Keratinocyte (primary cell): ENCODE results near the gene P4HB.

Source experiments
- CTCF ChIP-seq, 3 experiments: IDR thresholded peaks in 1 of 3; conservative IDR thresholded peaks in 1 of 3; optimal IDR thresholded peaks in 1 of 3; 2 replicates in 2 of 3; 3 replicates in 1 of 3; pipeline versions ENCODE3 to v1.5.1; 2011; ENCODE audit warnings: low read length in 3 of 3, mild to moderate bottlenecking in 3 of 3, moderate library complexity in 2 of 3, control low read depth in 1 of 3, inconsistent platforms in 1 of 3; ENCODE audit not compliant: insufficient read depth in 2 of 3; ENCODE audit errors: extremely low read depth in 1 of 3
- EZH2 ChIP-seq: IDR thresholded peaks from one replicate; pipeline ENCODE4 v1.6.1; 2012; ENCODE audit warnings: inconsistent platforms, mild to moderate bottlenecking, low read length, moderate library complexity

DNA sequence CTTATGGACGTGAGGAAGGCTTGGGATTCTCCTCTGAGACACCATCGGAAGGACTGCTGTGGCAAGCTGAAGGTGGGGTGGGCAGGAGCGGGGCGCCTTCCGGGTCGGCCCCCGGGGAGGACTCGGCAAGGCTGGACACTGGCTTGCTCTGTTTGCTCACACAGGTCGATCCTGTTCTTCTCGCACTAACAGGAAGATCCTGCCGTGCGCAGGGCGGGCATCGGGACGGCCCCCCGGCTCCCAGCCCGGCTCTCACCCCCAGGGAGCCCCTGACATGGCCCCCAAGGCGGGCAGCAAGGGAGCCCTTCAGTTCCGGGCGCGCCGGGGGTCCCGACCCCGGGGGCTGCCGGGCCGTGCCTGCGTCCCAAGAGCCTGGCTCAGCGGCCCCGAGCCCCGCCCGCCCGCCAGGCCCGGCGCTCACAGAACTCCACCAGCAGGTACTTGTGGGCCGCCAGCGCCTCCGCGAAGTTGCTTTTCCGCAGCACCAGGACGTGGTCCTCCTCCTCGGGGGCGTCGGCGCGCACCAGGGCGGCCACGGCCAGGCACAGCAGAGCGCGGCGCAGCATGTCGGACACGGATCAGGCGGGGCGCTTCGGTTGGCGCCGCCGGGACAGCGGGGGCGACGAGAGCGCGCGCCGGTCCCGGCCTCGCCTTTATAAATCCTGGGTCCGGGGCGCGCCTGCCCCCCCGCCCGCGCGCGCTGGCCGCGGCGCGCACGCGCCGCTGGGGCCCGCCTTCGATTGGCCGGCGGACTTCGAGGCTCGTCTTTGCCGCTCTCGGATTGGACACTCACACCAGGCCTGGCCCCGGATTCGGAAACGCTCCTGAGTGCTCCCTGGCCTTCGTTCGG, at the start of gene P4HB:
- TF ChIP-seq CTCF (optimal IDR thresholded peaks at IDR 0.05 in 1 of 3, IDR thresholded peaks at IDR 0.05 in 1 of 3, conservative IDR thresholded peaks at IDR 0.05 in 1 of 3; ENCODE audit: extremely low read depth in 1 of 3, insufficient read depth in 2 of 3, low read length in 3 of 3) = no peak
- TF ChIP-seq EZH2 = no peak
